K562 (cell line): Measurements from ENCODE around the gene CEP41. TPM values are rescaled to one million over a fixed set of nuclear protein-coding genes. Genes with fewer than 3 reads are reported as not detected.

Experiments
- ATAC-seq: fragments of 200-7000 bp; cut with Tn5 transposase; 3 replicates; pipeline ENCODE4 v1.9.1; 2020; ENCODE audit warnings: moderate library complexity
- BruUV-seq: library from RNA; stranded (reverse); fragments of 400-500 nt; replicated peaks from 2 replicates; lab custom pipeline; 2021; lab: Mats Ljungman, UMichigan
- CTCF ChIA-PET: fragments of 300-600 bp; formaldehyde crosslinking; extraction: SDS; loops from one replicate; lab custom pipeline; 2021; ENCODE audit warnings: low intra/inter-chr PET ratio; lab: Yijun Ruan, JAX
- POLR2A ChIA-PET: fragments of 300-600, 350-650 bp; sonication (Branson Sonifier 250); formaldehyde crosslinking; extraction: SDS; loops from one replicate; lab custom pipeline; 2021; ENCODE audit warnings: antibody characterized with exemption, inconsistent platforms; lab: Yijun Ruan, JAX
- DNase-seq, 4 experiments: peaks; one replicate each; pipeline versions ENCODE4 v3.0.0 to v3.0.0-alpha.2; 2011 to 2018; ENCODE audit warnings: low spot score in 3 of 4, mixed read lengths in 3 of 4; ENCODE audit errors: extremely low read depth in 1 of 4
- FAIRE-seq: peaks from 2 replicates; lab custom pipeline; 2011; peaks lifted over from hg19 to GRCh38; lab: Jason Lieb, UNC
- H2AFZ ChIP-seq: 2 replicates; pipeline ENCODE4 v1.6.0; 2011; ENCODE audit warnings: low read depth, low read length, control low read depth, inconsistent platforms
- H3K27ac ChIP-seq: fragments of 200-600 bp; 3 replicates; pipeline ENCODE4 v1.8.0; 2011; ENCODE audit warnings: low read depth, mild to moderate bottlenecking, control low read depth, inconsistent platforms, low read length, moderate library complexity, mixed read lengths; ENCODE audit errors: extremely low read depth
- H3K27me3 ChIP-seq, 2 experiments: fragments of 300-600 bp in 1 of 2; 2 replicates in 1 of 2; 3 replicates in 1 of 2; pipeline versions ENCODE4 v1.6.0 to v1.8.0; 2011; ENCODE audit warnings: inconsistent platforms in 2 of 2, low read length in 2 of 2, mild to moderate bottlenecking in 1 of 2, mixed read lengths in 1 of 2, moderate library complexity in 1 of 2; ENCODE audit not compliant: control insufficient read depth in 2 of 2, insufficient read depth in 2 of 2
- H3K36me3 ChIP-seq: fragments of 300-600 bp; 3 replicates; pipeline ENCODE4 v1.8.0; 2011; ENCODE audit warnings: mild to moderate bottlenecking, low read length, inconsistent platforms; ENCODE audit not compliant: control insufficient read depth, insufficient read depth
- H3K4me1 ChIP-seq, 2 experiments: fragments of 200-600 bp in 1 of 2; replicated peaks in 1 of 2; 2 replicates in 1 of 2; 3 replicates in 1 of 2; pipeline versions ENCODE4 v1.5.1 to v1.8.0; 2011; ENCODE audit warnings: inconsistent platforms in 2 of 2, low read length in 2 of 2, mild to moderate bottlenecking in 1 of 2, mixed read lengths in 1 of 2, moderate library complexity in 1 of 2; ENCODE audit not compliant: control insufficient read depth in 2 of 2, insufficient read depth in 2 of 2
- H3K4me2 ChIP-seq: 2 replicates; pipeline ENCODE4 v1.6.1; 2011; ENCODE audit warnings: low read length, control low read depth, inconsistent platforms, mixed read lengths; ENCODE audit not compliant: insufficient read depth
- H3K4me3 ChIP-seq: fragments of 200-600 bp; sonication (generic), shearing (Covaris generic); 2 replicates; pipeline ENCODE4 v1.5.1; 2016; ENCODE audit warnings: control low read depth, inconsistent platforms
- H3K79me2 ChIP-seq: fragments of 200-600 bp; 3 replicates; pipeline ENCODE4 v1.8.0; 2011; ENCODE audit warnings: low read length, inconsistent platforms; ENCODE audit not compliant: control insufficient read depth, insufficient read depth
- H3K9ac ChIP-seq, 2 experiments: 2 replicates each; pipeline versions ENCODE4 v1.6.0 to v1.6.1; 2011; ENCODE audit warnings: low read depth in 2 of 2, low read length in 2 of 2, control low read depth in 1 of 2, inconsistent platforms in 1 of 2, mild to moderate bottlenecking in 1 of 2, mixed read lengths in 1 of 2; ENCODE audit not compliant: insufficient read depth in 1 of 2
- H3K9me1 ChIP-seq: one replicate; pipeline ENCODE4 v1.6.0; 2011; ENCODE audit warnings: inconsistent platforms, mild to moderate bottlenecking, low read length, moderate library complexity; ENCODE audit not compliant: control insufficient read depth, insufficient read depth
- H3K9me3 ChIP-seq: replicated peaks from 2 replicates; pipeline ENCODE4 v1.5.1; 2011; ENCODE audit warnings: low read depth, low read length, inconsistent platforms; ENCODE audit not compliant: control insufficient read depth, insufficient read depth
- H4K20me1 ChIP-seq: replicated peaks from 2 replicates; pipeline ENCODE4 v1.6.1; 2011; ENCODE audit warnings: low read length, inconsistent platforms, mixed read lengths; ENCODE audit not compliant: control insufficient read depth, insufficient read depth
- ELF1 ChIP-seq: fragments of 200-800 bp; sonication (Bioruptor generic); IDR thresholded peaks from 2 replicates; pipeline ENCODE4 v1.6.1; 2016; ENCODE audit warnings: missing genetic modification characterization, missing compliant biosample characterization
- EZH2 ChIP-seq: IDR thresholded peaks from 2 replicates; pipeline ENCODE4 v1.6.1; 2012; ENCODE audit warnings: low read depth, mild to moderate bottlenecking, inconsistent platforms, low read length, borderline replicate concordance
- NRF1 ChIP-seq, 2 experiments: fragments of 450-650 bp; IDR thresholded peaks in 1 of 2; conservative IDR thresholded peaks in 1 of 2; 2 replicates each; pipeline ENCODE4 v1.6.1; 2014; ENCODE audit warnings: mild to moderate bottlenecking in 2 of 2
- RFX1 ChIP-seq: fragments of 450-650 bp; IDR thresholded peaks from 2 replicates; pipeline ENCODE4 v1.6.1; 2016; ENCODE audit warnings: mild to moderate bottlenecking, moderate library complexity
- STAT6 ChIP-seq: sonication (generic); formaldehyde crosslinking; IDR thresholded peaks from 2 replicates; pipeline ENCODE4 v1.8.1; 2023; ENCODE audit warnings: mild to moderate bottlenecking, missing genetic modification reagents
- U2AF2 ChIP-seq: fragments of 200-400 bp; formaldehyde crosslinking; optimal IDR thresholded peaks from 2 replicates; pipeline ENCODE3; 2017; ENCODE audit warnings: low read depth, mild to moderate bottlenecking, low read length
- ZNF3 ChIP-seq: fragments of 250-450 bp; sonication (Bioruptor Pico); IDR thresholded peaks from 2 replicates; pipeline ENCODE4 v1.5.0; 2021; ENCODE audit warnings: mild to moderate bottlenecking, moderate library complexity
- ZNF561 ChIP-seq: fragments of 450-650 bp; formaldehyde crosslinking; conservative IDR thresholded peaks from 2 replicates; pipeline ENCODE4 v1.4.0; 2020; ENCODE audit warnings: mild to moderate bottlenecking, moderate library complexity
- ZNF57 ChIP-seq: fragments of 450-650 bp; formaldehyde crosslinking; IDR thresholded peaks from 2 replicates; pipeline ENCODE4 v1.4.0; 2020; ENCODE audit warnings: mild to moderate bottlenecking, moderate library complexity
- ZNF77 ChIP-seq: fragments of 250-450 bp; sonication (Bioruptor Pico); IDR thresholded peaks from 2 replicates; pipeline ENCODE4 v1.5.0; 2020
- WGBS: fragments of 100-300 bp; shearing (Covaris generic); methylation state at CpG from one replicate; pipeline ENCODE4 v1.1.6; 2016; ENCODE audit warnings: low coverage, mixed read lengths; ENCODE audit not compliant: insufficient coverage; ENCODE audit errors: missing lambda C conversion rate; 5-methylcytosine and 5-hydroxymethylcytosine counted together
- in situ Hi-C: fragments of 300-500 bp; cut with MboI; formaldehyde crosslinking; loops from 4 replicates; pipeline ENCODE4 v1.15.0; 2018; ENCODE audit warnings: inconsistent platforms, mixed read lengths
- intact Hi-C: fragments of 100-400 bp; cut with micrococcal nuclease; formaldehyde crosslinking; loops from 2 replicates; pipeline ENCODE4 v1.14.2; 2022
- polyA plus RNA-seq, 8 experiments: library from polyadenylated mRNA; depleted of rRNA in 4 of 8; stranded (reverse) in 5 of 8; unstranded in 3 of 8; fragments of >200 nt; fragmentation: Nextera tagmentation in 2 of 8; fragmentation: Illumina TruSeq in 1 of 8; extraction: Ambion mirVana in 2 of 8; extraction: Trizol in 1 of 8; gene quantifications; 2 replicates each; pipeline versions ENCODE4 v1.2.1 to v1.2.3, GENCODE V29; 2011 to 2014; ENCODE audit warnings: inconsistent platforms in 1 of 8, missing spikeins in 1 of 8
- total RNA-seq, 7 experiments: library from RNA; depleted of rRNA in 6 of 7; stranded (reverse); fragments of >200 nt in 6 of 7; fragmentation: Illumina TruSeq in 2 of 7; extraction: Trizol in 2 of 7; gene quantifications; 2 replicates each; pipeline versions ENCODE4 v1.2.1 to v1.2.3, GENCODE V29; 2011 to 2021; ENCODE audit warnings: low replicate concordance in 1 of 7

Gene CEP41
- total and polyA plus RNA-seq, 9 of the 15 experiments (the other 6 are each of a cell fraction or from before 2014, with no cell fraction given) = 1.5 to 15.5 (median 6.4) TPM

- H3K9me1 ChIP-seq = no peaks in the 10 kb centered on the region
- H3K27ac ChIP-seq = no peak overlapping the region
- ChIA-PET POLR2A (no interaction called here), CTCF (no interaction called here)
- no TSS peak for BruUV-seq
- no peaks in the 10 kb centered on the region for H4K20me1 ChIP-seq
- FAIRE-seq (no peak), DNase-seq (no peak), ATAC-seq (no peak)
- intact Hi-C loops (no loop called here), in situ Hi-C loops (no loop called here)
- no peaks in the 10 kb centered on the region for H3K79me2 ChIP-seq
- H3K4me2 ChIP-seq = no peak overlapping the region
- no peaks in the 10 kb centered on the region for H3K36me3 ChIP-seq
- no peak overlapping the region for H3K4me3 ChIP-seq
- peaks cover 11% of the 10 kb centered on the region in 2 experiments for H3K4me1 ChIP-seq
- peak overlapping the region; percentile 84 for H2AFZ ChIP-seq
- 20% methylated on average over 6 of the region's 6 CpGs for WGBS
- TF ChIP-seq ELF1 = no peak
- TF ChIP-seq NRF1 (conservative IDR thresholded peaks at IDR 0.05 in 1 of 2, IDR thresholded peaks at IDR 0.05 in 1 of 2) = no peak
- no peak for TF ChIP-seq STAT6 (CRISPR knock-in tag)
- no peak for TF ChIP-seq ZNF3
- TF ChIP-seq U2AF2 = no peak
- TF ChIP-seq ZNF77 = no peak
- no peak for TF ChIP-seq RFX1
- no peak for TF ChIP-seq ZNF561 (CRISPR knock-in tag)
- no peak for TF ChIP-seq EZH2
- no peak for TF ChIP-seq ZNF57 (CRISPR knock-in tag)
- H3K9ac ChIP-seq = no peak overlapping the region
- peaks cover 0 to 11% of the 10 kb centered on the region in 2 experiments; a peak in 1 of 5 replicates for H3K27me3 ChIP-seq
- H3K9me3 ChIP-seq = 0 out of 2 replicates have a peak, but pooled peaks cover 3% of the 10 kb centered on the region
These were observed 66.3 kb downstream of the CEP41 start for GRCh38 chr7:130374507-130374906.
